Stomach (tissue), 9 donors: ENCODE data around the gene HEMK1. TPM values are rescaled to one million over a fixed set of nuclear protein-coding genes. Genes with fewer than 3 reads are reported as not detected.

Experiments
- DNase-seq, 2 donors: peaks; one replicate each; pipeline versions ENCODE4 v3.0.0 to v3.0.0-alpha.2; 2013 to 2019
- H3K27ac ChIP-seq, 5 donors: fragments of 200-600 bp in 4 of 5; sonication (generic) in 4 of 5; one replicate each; pipeline ENCODE4 v1.5.1; 2013 to 2019; ENCODE audit warnings: mild to moderate bottlenecking in 1 of 5, moderate library complexity in 1 of 5
- H3K27me3 ChIP-seq, 3 donors: fragments of 200-600 bp; sonication (generic); one replicate each; pipeline ENCODE4 v1.5.1; 2017 to 2019; ENCODE audit warnings: mixed run types in 1 of 3
- H3K36me3 ChIP-seq, 4 donors: fragments of 200-600 bp; sonication (generic); 1 replicate in 3 of 4; 2 replicates in 1 of 4; pipeline ENCODE4 v1.5.1; 2016 to 2019
- H3K4me1 ChIP-seq, 4 donors: fragments of 200-600 bp; sonication (generic); one replicate each; pipeline ENCODE4 v1.5.1; 2016 to 2019
- H3K4me3 ChIP-seq, 4 donors: fragments of 200-600 bp; sonication (generic) in 3 of 4; one replicate each; pipeline ENCODE4 v1.5.1; 2016 to 2019; ENCODE audit warnings: mild to moderate bottlenecking in 1 of 4
- H3K9me3 ChIP-seq, 4 donors: fragments of 200-600 bp; sonication (generic); one replicate each; pipeline ENCODE4 v1.5.1; 2016 to 2019
- EP300 ChIP-seq: sonication (generic); formaldehyde crosslinking; IDR thresholded peaks from one replicate; pipeline ENCODE4 v1.6.1; 2017; ENCODE audit warnings: antibody characterized with exemption
- POLR2A ChIP-seq, 4 donors: fragments of 450-650 bp; IDR thresholded peaks; one replicate each; pipeline ENCODE4 v1.6.1; 2016; ENCODE audit warnings: antibody characterized with exemption in 4 of 4, control low read depth in 2 of 4, mild to moderate bottlenecking in 1 of 4, moderate library complexity in 1 of 4
- POLR2AphosphoS5 ChIP-seq, 3 donors: sonication (generic); formaldehyde crosslinking; IDR thresholded peaks; one replicate each; pipeline ENCODE4 v1.6.1; 2016; ENCODE audit warnings: antibody characterized with exemption in 3 of 3
- WGBS, 5 donors: extraction: QIAGEN DNeasy Blood & Tissue Kit in 3 of 5; methylation state at CpG; one replicate each; pipeline versions ENCODE4 v1.1.5 to v1.1.7; 2013 to 2018; 5-methylcytosine and 5-hydroxymethylcytosine counted together
- intact Hi-C: fragments of 100-400 bp; cut with DNase I; formaldehyde crosslinking; loops from one replicate; pipeline ENCODE4 v1.15.1; 2023; ENCODE audit warnings: low total_unique reads
- polyA plus RNA-seq, 3 donors: library from polyadenylated mRNA; stranded (reverse); fragments of 200-250 nt; gene quantifications; one replicate each; pipeline ENCODE4 v1.2.3, GENCODE V29; 2013
- total RNA-seq, 5 donors: library from RNA; depleted of rRNA; stranded (reverse); fragments of >200 nt; gene quantifications; one replicate each; pipeline versions ENCODE4 v1.1.0 to v1.2.3, GENCODE V29; 2014 to 2016
- TF ChIP-seq, protein P1 (sequence below), 7 experiments: fragments of 450-650 bp in 4 of 7; fragments of 200-600 bp in 3 of 7; sonication (generic) in 3 of 7; IDR thresholded peaks; one replicate each; pipeline ENCODE4 v1.5.1; 2016 to 2019; ENCODE audit warnings: antibody characterized with exemption in 7 of 7, control low read depth in 2 of 7, mild to moderate bottlenecking in 1 of 7
- donor health status: healthy with polysubstance abuse.
- donor health status: Bipolar disorder and iron deficiency.
- donor health status: healthy.

Gene HEMK1
- total and polyA plus RNA-seq, 8 donors: 5.8 to 24.8 (median 13.7) TPM

GRCh38 chr3:50534681-50535330, 34.5 kb upstream of the HEMK1 start:
- Histone ChIP-seq H3K27ac (no peak overlapping the region), H3K27me3 (peaks cover 0 to 37% (median 6%) of the 10 kb centered on the region in 3 donors), H3K36me3 (no peaks in the 10 kb centered on the region), H3K4me1 (no peaks in the 10 kb centered on the region), H3K9me3 (no peaks in the 10 kb centered on the region), H3K4me3 (no peak overlapping the region)
- intact Hi-C loops: loop anchor here (10.0 kb wide), 1 partner anchor 160 kb away; no protein-coding TSS in a partner anchor
- no peak for DNase-seq
- 66 to 77% (median 75%) methylated on average over 9 of the region's 9 CpGs for WGBS, 5 donors
- TF ChIP-seq, protein P1, sequence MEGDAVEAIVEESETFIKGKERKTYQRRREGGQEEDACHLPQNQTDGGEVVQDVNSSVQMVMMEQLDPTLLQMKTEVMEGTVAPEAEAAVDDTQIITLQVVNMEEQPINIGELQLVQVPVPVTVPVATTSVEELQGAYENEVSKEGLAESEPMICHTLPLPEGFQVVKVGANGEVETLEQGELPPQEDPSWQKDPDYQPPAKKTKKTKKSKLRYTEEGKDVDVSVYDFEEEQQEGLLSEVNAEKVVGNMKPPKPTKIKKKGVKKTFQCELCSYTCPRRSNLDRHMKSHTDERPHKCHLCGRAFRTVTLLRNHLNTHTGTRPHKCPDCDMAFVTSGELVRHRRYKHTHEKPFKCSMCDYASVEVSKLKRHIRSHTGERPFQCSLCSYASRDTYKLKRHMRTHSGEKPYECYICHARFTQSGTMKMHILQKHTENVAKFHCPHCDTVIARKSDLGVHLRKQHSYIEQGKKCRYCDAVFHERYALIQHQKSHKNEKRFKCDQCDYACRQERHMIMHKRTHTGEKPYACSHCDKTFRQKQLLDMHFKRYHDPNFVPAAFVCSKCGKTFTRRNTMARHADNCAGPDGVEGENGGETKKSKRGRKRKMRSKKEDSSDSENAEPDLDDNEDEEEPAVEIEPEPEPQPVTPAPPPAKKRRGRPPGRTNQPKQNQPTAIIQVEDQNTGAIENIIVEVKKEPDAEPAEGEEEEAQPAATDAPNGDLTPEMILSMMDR (IDR thresholded peaks at IDR 0.05): no peak
- TF ChIP-seq EP300 (no peak), POLR2AphosphoS5 (IDR thresholded peaks at IDR 0.05) (no peak), POLR2A (IDR thresholded peaks at IDR 0.05) (no peak)

GRCh38 chr3:50536471-50537180, 32.7 kb upstream of the HEMK1 start:
- intact Hi-C loops: loop anchor here (10.0 kb wide), 1 partner anchor 162 kb away; no protein-coding TSS in a partner anchor
- TF ChIP-seq EP300: no peak
- TF ChIP-seq, protein P1 (IDR thresholded peaks at IDR 0.05): no peak
- no peak for TF ChIP-seq POLR2AphosphoS5 (IDR thresholded peaks at IDR 0.05)
- no peak for TF ChIP-seq POLR2A (IDR thresholded peaks at IDR 0.05)
- 59 to 70% (median 66%) methylated on average over 5 of the region's 5 CpGs for WGBS, 5 donors
- Histone ChIP-seq H3K27ac (no peak overlapping the region), H3K36me3 (no peaks in the 10 kb centered on the region), H3K9me3 (no peaks in the 10 kb centered on the region), H3K27me3 (peaks cover 0 to 23% (median 0%) of the 10 kb centered on the region in 3 donors), H3K4me3 (no peak overlapping the region), H3K4me1 (no peaks in the 10 kb centered on the region)
- DNase-seq: no peak

- Histone ChIP-seq H3K9me3 (no peaks in the 10 kb centered on the region), H3K4me1 (no peaks in the 10 kb centered on the region), H3K36me3 (no peaks in the 10 kb centered on the region), H3K27me3 (peaks cover 0 to 23% (median 0%) of the 10 kb centered on the region in 3 donors), H3K27ac (no peak overlapping the region), H3K4me3 (no peak overlapping the region)
- intact Hi-C loops: loop anchor here (10.0 kb wide), 1 partner anchor 163 kb away; no protein-coding TSS in a partner anchor
- 63 to 72% (median 69%) methylated on average over 4 of the region's 4 CpGs for WGBS, 5 donors
- TF ChIP-seq, protein P1 (IDR thresholded peaks at IDR 0.05): no peak
- no peak for TF ChIP-seq POLR2AphosphoS5 (IDR thresholded peaks at IDR 0.05)
- TF ChIP-seq POLR2A (IDR thresholded peaks at IDR 0.05): no peak
- no peak for TF ChIP-seq EP300
- DNase-seq: no peak
Observed at GRCh38 chr3:50537421-50538129, 31.7 kb upstream of the HEMK1 start.
